Measurements from ENCODE around the gene PNLDC1.
"Not testable (repeated sequence)": the region's sequence is repeated elsewhere in the genome, so short reads cannot be mapped to it uniquely, and the experiment has no call there.

PNLDC1 gene

DNA sequence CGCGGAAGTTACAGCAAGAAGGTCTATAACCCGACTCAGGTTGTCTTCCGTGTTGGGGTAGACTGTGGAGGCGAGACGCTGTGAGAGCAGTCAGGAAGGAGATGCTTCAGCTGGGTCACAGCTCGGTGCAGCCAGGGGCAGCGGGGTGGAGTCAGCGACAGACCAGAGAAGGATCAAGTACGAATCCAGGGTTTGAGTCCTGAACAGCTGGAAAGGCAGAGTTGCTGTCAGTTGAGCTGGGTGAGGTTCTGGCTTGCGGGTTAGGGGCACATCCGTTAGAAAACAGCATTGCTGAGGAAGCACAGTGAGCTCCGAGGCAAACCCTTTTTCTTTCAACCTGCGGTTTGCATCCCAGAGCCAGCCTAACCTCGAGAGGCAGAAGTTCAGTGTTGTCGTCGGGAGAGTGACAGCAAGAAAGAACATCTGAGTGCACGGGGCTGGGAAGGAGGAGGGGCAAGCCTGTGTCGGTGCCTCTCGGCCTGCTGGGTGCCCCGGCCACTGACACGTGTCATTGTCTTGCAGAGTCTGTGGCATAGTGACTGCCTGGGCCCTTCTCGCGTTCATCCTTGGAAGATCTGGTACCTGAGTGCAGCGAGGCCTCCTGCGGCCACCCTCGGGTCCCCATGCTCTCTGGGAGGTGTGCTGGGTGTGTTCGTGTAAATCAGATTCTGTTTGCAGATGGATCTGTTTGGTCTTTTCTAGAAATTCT, 20.0 kb downstream of the PNLDC1 start:
- no peak for DNase-seq (ENCODE audit: low read depth in 2 of 2)

DNA sequence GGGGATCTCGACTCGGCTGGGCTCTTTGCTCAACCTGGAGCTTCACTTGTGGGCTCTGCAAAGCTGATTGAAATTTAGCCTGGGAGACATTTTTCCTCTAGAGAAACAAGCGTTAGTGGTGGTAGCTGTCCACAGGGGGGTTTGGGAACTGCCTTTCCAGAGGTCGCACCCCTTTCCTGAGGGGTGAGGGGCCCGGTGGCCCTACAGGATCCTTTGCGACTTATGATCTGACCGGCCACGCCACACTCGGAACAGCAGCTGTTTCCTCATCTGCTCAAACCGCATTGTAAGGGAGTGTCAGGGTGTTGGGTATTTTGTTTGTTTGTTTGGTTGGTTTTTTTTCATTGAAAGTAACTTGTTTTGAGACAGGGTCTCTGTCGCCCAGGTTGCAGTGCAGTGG, 21.0 kb downstream of the PNLDC1 start:
- no peak for DNase-seq (ENCODE audit: low read depth in 2 of 2)

DNA sequence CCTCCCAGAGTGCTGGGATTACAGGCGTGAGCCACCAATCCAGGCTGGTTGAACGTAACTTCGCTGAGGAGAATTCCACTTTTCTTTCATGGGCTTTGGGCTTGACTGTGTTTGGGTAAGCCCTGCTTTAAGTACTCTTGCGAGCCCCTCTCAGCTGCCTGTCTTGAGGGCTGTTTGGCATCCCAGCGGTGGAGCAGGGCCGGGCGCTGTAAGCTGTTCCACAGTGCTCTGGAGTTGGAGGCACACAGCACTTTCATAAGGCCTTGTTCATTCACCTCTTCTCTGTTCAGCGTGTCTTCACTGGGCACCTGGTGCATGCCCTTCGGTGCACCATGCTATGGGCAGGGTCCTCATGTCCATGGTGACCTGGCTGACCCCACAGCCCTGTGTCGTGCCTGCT, 21.6 kb downstream of the PNLDC1 start:
- DNase-seq (ENCODE audit: low read depth in 2 of 2), result no peak

DNA sequence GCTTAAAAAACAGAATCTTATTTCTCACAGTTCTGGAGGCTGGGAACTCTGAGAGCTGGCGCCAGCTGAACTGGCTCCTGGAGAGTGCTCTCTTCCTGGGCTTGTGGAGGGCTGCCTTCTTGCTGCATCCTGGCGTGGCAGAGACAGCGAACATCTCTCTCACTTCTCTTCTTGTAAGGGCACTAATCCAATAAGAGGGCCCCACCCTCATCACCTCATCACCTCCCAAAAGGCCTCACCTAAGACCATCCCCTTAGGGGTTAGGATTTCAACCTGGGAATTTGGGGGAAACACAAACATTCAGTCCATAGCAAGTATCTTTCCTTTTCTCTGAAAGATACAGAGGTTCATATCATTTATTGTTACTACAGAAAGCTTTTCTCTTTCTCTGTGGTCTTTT, 23.9 kb downstream of the PNLDC1 start:
- DNase-seq (ENCODE audit: low read depth in 2 of 2), result no peak

DNA sequence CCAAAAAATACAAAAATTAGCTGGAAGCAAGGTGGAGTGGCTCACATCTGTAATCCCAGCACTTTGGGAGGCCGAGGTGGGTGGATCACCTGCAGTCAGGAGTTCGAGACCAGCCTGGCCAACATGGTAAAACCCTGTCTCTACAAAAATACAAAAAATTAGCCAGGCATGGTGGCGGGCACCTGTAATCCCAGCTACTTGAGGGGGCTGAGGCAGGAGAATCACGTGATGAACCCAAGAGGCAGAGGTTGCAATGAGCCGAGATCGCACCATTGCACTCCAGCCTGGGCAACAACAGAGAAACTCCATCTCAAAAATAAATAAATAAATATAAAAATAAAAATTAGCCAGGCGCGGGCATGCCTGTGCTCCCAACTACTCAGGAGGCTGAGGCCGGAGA, 24.6 kb downstream of the PNLDC1 start:
- not testable (repeated sequence) for DNase-seq (ENCODE audit: low read depth in 2 of 2)

DNA sequence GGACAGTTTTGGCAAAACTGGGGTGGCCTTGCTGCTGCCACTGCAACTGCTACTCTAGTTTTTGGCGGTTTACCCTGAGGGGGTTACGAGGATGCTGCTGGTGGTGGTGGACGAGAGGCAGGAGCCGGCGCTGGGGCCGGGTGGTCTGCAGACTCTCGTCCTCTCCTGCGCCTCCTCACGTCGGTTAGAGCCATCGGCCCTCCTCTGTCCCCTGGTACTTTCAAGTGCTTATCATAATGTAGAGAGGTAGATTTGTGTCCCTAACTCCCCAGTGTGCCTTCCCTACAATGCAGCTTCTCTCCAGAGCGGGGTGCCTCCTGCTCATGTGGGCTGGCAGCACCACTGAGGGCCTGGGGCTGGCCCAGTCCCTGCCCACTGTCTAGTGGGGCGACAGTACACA, 25.9 kb downstream of the PNLDC1 start:
- DNase-seq (ENCODE audit: low read depth in 2 of 2), result no peak

DNA sequence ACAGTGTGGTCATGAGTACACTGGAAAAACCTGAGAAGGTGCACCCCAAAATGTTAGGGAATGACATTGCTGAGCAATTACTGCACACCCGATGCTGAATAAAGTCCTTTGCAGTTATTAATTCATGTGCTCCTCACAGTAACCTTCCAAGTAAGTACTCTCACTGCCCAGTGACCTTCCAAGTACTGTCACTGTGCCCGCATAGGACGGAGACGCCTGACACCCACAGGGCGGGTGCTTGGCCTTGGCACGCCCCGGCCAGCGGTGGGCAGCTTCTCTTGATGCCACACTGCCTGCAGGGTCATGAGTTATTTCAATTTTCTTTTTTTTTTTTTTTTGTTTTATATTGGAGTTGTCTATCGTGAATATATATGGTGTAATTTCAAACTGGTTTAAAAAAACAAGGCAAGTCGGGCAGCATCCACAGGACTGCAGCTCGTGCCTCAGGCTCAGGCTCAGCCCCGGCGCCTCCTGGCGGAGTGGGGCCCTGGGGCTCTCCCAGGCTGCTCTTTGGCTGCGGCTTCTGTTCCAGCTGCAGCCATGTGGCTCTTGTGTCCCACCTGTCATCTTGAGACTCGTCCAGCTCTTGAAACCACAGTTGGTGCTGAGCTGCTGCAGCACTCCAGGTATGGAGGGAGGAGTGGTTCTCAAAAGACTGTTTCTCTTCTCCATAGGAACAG, 27.0 kb downstream of the PNLDC1 start:
- no peak for DNase-seq (ENCODE audit: low read depth in 2 of 2)

DNA sequence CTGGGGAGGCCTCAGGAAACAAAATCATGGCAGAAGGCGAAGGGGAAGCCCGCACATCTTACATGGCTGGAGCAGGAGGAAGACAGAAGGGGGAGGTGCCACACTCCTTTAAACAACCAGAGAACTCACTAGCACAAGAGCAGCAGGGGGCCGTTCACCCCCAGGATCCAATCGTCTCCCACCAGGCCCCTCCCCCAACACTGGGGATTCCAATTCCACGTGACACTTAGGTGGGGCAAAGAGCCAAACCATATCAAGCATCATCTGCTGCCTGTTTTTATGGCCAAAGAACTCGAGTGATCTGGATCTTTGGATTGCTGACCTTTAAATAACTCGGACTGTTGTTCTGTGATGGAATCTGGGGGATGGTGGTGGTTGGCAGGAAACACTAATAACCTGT, 28.0 kb downstream of the PNLDC1 start:
- no peak for DNase-seq (ENCODE audit: low read depth in 2 of 2)

DNA sequence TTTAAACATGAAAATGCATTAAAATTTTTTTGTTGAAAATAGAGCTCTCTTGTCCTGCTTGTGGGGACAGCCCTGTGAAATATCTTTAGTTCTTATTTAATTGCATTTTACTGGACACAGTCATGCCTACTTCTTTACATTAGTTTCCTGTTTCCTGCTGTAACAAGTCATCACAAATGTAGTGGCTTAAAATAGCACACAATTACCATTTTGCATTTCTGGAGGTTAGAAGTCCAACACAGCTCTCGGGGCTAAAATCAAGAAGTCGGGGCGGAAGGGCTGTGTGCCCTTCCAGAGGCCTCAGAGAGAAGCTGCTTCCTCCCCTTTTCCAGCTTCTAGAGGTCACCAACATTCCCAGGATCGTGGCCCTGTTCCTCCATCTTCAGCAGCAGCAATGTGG, 29.4 kb downstream of the PNLDC1 start:
- no peak for DNase-seq (ENCODE audit: low read depth in 2 of 2)

DNA sequence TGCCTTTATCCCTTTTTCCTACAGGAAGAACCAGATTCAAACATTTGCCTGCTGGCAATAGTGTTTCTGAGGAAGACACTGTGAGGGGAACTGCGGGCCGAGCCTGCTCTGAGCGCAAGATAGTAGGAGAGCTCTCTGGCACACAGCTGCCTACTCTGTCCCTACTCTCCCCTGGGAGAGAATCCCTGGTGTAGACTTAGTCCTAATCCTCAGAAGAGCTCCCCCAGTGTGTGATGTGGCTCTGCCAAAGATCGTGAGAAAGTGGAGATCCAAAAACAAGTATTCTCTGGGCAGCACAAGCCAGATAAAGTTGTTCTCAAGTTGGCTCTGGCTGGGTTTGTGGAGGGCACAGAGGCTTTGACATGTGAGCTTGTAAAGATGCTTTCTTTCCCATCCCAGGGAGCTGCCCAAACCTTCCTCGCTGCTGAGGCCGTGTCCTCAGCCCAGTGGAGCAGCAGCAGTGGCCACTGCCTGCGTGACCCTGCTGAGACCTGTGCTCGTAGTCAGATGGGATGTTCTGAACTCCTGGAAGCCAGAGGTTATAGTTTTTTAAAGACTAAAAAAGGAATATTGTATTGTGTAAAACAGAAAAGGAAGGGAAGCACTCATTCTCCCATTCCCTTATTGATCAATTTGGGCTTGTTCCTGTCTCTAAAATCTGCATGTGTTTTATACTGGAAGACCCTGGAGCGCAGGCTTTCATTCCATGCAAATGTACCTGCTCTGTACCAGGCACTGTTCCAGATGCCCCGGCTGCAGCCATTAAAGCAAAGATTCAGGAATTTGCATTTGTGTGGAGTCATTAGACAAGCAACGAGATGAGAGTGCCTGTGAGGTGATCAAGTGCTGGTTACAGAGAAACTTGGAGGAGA, 30.7 kb downstream of the PNLDC1 start:
- DNase-seq (ENCODE audit: low read depth in 2 of 2), result no peak

DNA sequence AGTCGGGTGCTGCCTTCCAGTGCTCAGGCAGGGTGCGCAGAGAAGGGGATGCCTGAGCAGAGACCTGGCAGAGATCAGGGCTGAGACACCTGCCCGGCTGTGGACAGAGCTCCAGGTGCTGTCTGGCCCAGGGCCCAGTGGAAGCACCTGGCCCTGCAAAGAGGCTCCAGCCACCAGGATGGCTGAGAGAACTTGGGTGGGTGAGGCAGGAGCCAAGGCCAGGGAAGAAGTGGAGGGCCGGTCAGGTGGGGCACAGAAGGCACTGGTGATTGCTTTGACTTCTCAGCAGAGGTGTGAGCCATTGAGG, 31.2 kb downstream of the PNLDC1 start:
- DNase-seq (ENCODE audit: low read depth in 2 of 2), result no peak

DNA sequence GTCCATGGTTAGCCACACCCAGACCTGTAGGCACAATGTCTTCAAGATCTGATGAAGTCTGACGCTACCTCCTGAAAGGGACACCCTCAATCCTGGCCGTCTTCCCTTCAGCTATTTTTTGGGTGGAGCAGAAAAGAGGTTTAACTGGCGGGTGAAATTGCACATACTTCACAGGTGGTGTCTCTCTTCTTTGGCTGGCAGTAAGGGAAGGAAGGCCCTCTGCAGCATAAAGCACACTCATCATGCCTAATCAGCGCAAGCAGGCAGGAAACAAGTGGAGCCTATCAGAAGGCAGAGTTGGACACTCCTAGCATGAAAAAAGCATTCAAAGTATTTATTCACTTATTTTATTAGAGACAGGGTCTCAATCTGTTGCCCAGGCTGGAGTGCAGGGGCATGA, 32.9 kb downstream of the PNLDC1 start:
- no peak for DNase-seq (ENCODE audit: low read depth in 2 of 2)

DNA sequence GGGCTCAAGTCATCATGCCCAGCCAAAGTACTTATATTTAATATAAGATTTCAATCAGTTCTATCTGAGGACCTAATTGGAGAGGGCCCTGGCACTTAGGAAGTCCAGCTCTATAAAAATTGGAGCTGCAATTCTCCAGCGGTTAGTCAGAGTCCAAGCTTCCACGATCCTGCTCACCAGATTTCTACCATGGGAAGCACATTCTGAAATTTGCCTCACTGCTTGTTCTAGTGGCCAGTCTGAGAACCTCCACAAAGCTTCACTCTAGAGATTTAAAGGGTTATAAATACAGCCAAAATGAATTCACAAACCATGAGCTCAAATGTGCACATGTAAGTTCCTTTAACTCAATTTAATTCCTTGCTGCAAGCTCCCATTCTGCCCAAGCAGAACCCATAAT, 33.5 kb downstream of the PNLDC1 start:
- no peak for DNase-seq (ENCODE audit: low read depth in 2 of 2)

DNA sequence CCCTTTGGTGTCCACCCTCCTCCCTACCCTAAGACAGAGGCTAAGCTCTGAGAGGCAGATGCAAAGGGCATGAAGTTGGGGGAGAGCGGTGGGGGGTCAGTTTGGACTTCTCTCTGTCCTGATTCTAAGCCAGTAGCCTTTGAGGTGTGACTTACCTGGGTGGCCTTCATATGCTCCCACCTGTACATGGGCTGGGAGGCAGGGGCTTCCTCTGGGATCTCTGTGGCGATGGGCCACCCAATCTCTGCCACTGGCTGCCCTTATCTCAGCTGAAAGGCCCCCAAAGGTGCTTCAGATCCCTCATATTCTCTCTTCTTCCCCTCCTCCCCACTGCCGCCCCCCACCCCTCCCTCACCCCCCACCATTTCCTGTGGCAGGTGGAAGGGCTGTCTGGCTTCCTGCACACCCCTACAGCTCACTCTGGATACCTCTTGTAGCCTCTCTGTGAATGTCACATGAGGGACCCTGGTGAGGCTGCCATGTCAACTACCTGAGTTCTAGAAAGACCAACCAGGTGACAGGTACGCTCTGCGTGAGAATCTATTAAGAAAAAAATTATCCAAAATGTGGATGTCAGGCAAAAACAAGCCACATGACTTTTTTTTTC, 34.0 kb downstream of the PNLDC1 start:
- no peak for DNase-seq (ENCODE audit: low read depth in 2 of 2)

DNA sequence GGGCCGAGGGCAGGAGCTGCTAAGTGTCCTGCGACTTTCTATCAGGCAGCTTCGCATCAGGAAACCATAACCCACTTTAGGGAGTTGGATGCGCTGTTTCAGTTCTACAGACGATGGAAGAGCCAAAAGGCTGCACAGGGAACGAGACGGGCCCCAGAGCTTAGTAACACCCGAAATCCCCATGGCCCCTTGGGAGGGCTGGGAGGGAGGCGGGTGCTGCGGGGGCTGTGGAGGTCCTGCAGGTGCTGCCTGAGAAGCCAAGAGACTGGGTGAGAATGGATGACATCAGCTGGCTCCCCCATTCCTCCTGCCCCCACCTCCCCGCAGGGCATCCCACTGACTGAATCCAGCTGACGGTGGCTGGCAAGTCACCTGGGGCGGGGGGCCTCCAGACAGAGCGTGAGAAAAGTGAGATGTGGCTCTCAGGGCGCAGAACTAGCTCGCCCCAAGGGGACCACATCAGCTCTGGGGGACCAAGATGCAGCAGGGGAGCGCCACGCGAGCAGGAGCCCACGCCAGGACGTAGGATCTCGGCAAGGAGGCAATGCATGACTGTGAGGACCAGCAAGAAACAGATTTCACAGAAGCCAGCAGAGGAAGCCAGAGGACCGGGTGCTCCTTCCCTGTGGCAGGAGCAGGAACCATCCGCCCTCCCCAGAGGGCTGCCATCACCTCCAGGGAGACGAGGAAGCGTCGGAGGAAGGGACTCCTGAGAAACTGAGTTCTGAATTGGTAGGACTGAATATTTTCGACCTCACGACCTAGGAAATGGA, 36.8 kb downstream of the PNLDC1 start:
- DNase-seq (ENCODE audit: low read depth in 2 of 2), result no peak

DNA sequence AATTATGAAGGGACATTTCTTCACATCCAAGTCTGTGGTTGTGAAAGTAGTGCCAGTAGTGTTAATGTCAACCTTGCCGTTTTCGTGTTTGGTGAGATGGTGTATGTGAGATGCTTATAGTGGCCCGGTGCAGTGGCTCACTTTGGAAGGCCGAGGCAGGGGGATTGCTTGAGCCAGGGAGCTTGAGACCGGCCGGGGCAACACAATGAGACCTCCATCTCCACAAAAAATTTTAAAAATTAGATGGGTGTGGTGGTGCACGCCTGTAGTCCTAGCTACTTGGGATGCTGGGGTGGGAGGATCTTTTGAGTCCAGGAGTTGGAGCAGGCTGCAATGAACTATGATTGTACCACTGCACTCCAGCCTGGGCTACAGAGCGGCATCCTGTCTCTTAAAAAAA, 37.4 kb downstream of the PNLDC1 start:
- DNase-seq (ENCODE audit: low read depth in 2 of 2), result no peak

DNA sequence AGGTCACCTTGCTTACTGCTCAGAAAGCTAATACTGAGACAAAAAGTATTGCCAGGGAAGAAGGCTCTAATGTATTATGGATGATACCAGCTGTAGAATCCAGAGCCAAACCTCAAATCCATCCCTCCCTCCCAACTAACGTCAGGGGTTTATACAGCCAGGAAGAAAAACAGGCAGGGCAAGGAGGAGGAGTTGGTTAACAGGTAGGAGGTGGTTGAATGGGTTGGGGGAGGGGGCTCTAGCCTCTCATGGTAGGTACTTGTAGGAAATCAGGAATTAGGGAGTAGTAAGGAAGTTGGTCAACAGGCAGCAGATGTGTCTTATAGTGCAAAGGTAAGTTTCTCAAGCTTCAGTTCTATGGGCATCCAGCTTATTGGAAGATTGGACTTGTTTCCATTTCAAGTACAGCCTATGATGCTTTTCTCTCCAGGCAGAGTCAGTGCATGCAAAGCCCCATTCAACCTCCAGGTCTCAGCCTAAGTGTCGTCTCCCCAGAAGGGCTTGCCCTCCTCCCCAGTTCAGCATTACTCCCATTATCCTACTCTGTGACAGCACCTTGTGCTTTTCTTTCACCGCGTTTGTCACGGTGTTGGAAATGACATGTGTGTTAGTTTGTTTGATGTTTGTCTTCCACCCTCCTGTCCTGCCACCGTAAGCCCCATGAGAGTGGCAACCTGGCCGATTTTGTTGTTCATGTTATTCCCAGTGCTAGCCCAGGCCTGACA, 38.1 kb downstream of the PNLDC1 start:
- no peak for DNase-seq (ENCODE audit: low read depth in 2 of 2)

DNA sequence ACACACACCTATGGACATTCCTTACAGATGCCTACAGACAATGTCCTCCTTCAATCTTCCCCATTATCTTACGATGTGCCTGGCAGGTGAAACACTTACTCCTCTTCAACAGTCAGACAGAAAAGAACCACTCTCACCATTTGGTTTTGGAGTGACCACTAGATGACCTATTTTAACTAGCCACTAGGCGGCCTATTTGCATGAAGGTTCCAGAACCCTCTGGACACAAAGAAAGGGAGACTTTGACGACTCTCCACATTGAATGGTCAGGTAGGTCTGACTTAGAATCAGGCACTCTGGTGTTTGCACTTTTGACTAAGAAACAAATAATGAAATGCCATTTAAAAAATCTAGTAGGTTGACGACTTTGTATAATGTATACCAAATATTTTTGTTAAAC, 42.0 kb downstream of the PNLDC1 start:
- DNase-seq (ENCODE audit: low read depth in 2 of 2), result no peak

DNA sequence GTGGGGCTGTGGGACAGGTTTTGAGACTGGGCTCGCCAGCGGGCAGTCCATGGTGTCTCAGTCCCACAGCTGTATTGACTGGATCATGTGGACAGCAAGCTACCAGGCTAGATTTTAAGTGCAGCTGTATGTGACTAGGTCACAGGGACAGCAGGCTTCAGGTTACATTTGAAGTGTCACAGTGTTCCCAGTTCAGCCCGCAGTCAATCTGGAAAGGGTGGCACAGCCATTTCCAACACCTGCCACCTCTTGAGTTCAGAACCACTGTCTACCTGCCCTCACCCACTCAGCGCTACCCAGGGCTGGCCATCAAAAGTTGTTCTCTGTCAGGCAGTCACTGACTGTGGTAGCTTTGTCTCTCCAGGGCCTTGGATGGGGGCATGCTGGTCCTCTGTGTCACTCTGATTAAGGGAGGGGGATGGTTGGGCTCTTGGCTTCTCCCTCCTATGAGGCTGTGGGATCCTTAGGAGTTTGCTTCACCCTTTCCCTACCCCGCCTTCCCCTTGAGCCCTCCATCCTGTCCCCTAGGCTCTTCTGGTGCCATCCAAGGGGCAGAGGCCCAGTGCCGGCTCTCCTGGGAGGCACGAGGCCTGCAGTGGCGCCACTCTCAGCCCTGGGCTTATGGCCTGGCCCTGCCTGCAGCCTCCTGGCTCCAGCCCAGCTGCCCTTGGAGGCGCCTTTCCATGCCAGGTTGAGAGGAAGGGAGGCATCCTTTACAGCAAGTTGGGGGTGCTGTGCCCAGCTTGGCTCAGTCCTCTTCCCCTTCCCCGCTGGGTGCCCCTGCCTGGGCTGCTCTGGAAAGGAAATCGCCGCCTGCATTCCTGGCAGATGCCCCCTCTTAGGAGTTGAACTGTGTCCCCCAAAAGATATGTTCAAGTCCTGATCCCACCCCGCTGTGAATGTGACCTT, 44.9 kb downstream of the PNLDC1 start:
- DNase-seq (ENCODE audit: low read depth in 2 of 2), result no peak

DNA sequence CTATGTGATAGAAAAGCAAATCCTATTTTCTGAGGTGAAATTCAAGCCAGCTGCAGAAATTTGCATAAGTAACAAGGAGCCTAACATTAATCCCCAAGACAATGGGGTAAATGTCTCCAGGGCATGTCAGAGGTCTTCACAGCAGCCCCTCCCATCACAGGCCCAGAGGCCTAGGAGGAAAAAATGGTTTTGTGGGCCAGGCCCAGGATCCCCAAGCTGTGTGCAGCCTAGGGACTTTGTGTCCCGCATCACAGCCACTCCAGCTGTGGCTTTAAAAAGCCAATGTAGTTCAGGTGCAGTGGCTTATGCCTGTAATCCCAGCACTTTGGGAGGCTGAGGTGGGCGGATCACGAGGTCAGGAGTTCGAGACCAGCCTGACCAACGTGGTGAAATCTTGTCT, 48.5 kb downstream of the PNLDC1 start:
- not testable (repeated sequence) for DNase-seq (ENCODE audit: low read depth in 2 of 2)
